Keratinocyte (primary cell): Measurements from ENCODE around the gene LENG8. TPM values are rescaled to one million over a fixed set of nuclear protein-coding genes. Genes with fewer than 3 reads are reported as not detected.

Experiments
- DNase-seq: peaks from one replicate; pipeline ENCODE4 v3.0.0-alpha.2; 2011; ENCODE audit warnings: low read depth, missing footprints, low spot score
- FAIRE-seq: peaks from 2 replicates; lab custom pipeline; 2011; peaks lifted over from hg19 to GRCh38; lab: Jason Lieb, UNC
- H2AFZ ChIP-seq: 2 replicates; pipeline ENCODE4 v1.6.0; 2012; ENCODE audit warnings: low read length, control low read depth, inconsistent platforms; ENCODE audit not compliant: control insufficient read depth
- H3K27ac ChIP-seq: 2 replicates; pipeline ENCODE4 v1.5.1; 2011; ENCODE audit warnings: low read length; ENCODE audit not compliant: control insufficient read depth, insufficient read depth
- H3K27me3 ChIP-seq: 3 replicates; pipeline ENCODE4 v1.6.0; 2011; ENCODE audit warnings: low read length; ENCODE audit not compliant: control insufficient read depth, insufficient read depth; ENCODE audit errors: extremely low read depth
- H3K36me3 ChIP-seq, 2 experiments: 2 replicates in 1 of 2; 3 replicates in 1 of 2; pipeline ENCODE4 v1.5.1; 2011; ENCODE audit warnings: low read length in 2 of 2, mild to moderate bottlenecking in 1 of 2; ENCODE audit not compliant: control insufficient read depth in 2 of 2, insufficient read depth in 2 of 2; ENCODE audit errors: extremely low read depth in 1 of 2
- H3K4me1 ChIP-seq: 3 replicates; pipeline ENCODE4 v1.5.1; 2011; ENCODE audit warnings: low read length; ENCODE audit not compliant: control insufficient read depth, insufficient read depth; ENCODE audit errors: extremely low read depth
- H3K4me2 ChIP-seq: 3 replicates; pipeline ENCODE4 v1.6.0; 2011; ENCODE audit warnings: low read depth, low read length; ENCODE audit not compliant: control insufficient read depth, insufficient read depth; ENCODE audit errors: extremely low read depth
- H3K4me3 ChIP-seq, 3 experiments: fragments of 200-600 bp in 1 of 3; sonication (generic) in 1 of 3; 2 replicates in 2 of 3; 3 replicates in 1 of 3; pipeline ENCODE4 v1.5.1; 2011 to 2016; ENCODE audit warnings: low read length in 3 of 3, mild to moderate bottlenecking in 3 of 3, control low read depth in 2 of 3, inconsistent platforms in 1 of 3, low read depth in 1 of 3, mixed read lengths in 1 of 3, mixed run types in 1 of 3, moderate library complexity in 1 of 3; ENCODE audit not compliant: control insufficient read depth in 2 of 3, insufficient read depth in 2 of 3; ENCODE audit errors: extremely low read depth in 1 of 3
- H3K79me2 ChIP-seq: 2 replicates; pipeline ENCODE4 v1.6.0; 2012; ENCODE audit warnings: low read length; ENCODE audit not compliant: control insufficient read depth, insufficient read depth
- H3K9ac ChIP-seq: 3 replicates; pipeline ENCODE4 v1.6.0; 2011; ENCODE audit warnings: low read length; ENCODE audit not compliant: control insufficient read depth, insufficient read depth; ENCODE audit errors: extremely low read depth
- H3K9me1 ChIP-seq: 3 replicates; pipeline ENCODE4 v1.6.0; 2011; ENCODE audit warnings: low read length; ENCODE audit not compliant: control insufficient read depth, insufficient read depth; ENCODE audit errors: extremely low read depth
- H3K9me3 ChIP-seq: 2 replicates; pipeline ENCODE4 v1.5.1; 2012; ENCODE audit warnings: low read depth, low read length; ENCODE audit not compliant: control insufficient read depth
- H4K20me1 ChIP-seq: 3 replicates; pipeline ENCODE4 v1.6.0; 2011; ENCODE audit warnings: low read length; ENCODE audit not compliant: control insufficient read depth, insufficient read depth; ENCODE audit errors: extremely low read depth
- CTCF ChIP-seq, 3 experiments: IDR thresholded peaks in 1 of 3; conservative IDR thresholded peaks in 1 of 3; optimal IDR thresholded peaks in 1 of 3; 2 replicates in 2 of 3; 3 replicates in 1 of 3; pipeline versions ENCODE3 to v1.5.1; 2011; ENCODE audit warnings: low read length in 3 of 3, mild to moderate bottlenecking in 3 of 3, moderate library complexity in 2 of 3, control low read depth in 1 of 3, inconsistent platforms in 1 of 3; ENCODE audit not compliant: insufficient read depth in 2 of 3; ENCODE audit errors: extremely low read depth in 1 of 3
- EZH2 ChIP-seq: IDR thresholded peaks from one replicate; pipeline ENCODE4 v1.6.1; 2012; ENCODE audit warnings: inconsistent platforms, mild to moderate bottlenecking, low read length, moderate library complexity
- dilution Hi-C: fragments of 300-500 bp; cut with MboI; formaldehyde crosslinking; loops from one replicate; pipeline ENCODE4 v1.7.0; 2020; ENCODE audit warnings: low sequenced_read_pairs; ENCODE audit not compliant: extremely low pct_ligation_motif_present
- polyA plus RNA-seq, 5 experiments: library from polyadenylated mRNA; depleted of rRNA in 3 of 5; stranded (reverse) in 3 of 5; stranded (forward) in 1 of 5; unstranded in 1 of 5; fragments of >200 nt; gene quantifications; 1 replicate in 1 of 5; 2 replicates in 3 of 5; 3 replicates in 1 of 5; pipeline versions ENCODE4 v1.2.1 to v1.2.3, GENCODE V29; 2011 to 2012; ENCODE audit warnings: missing spikeins in 2 of 5, low read depth in 1 of 5, low replicate concordance in 1 of 5

LENG8 gene
- polyA plus RNA-seq, 1 donor (not counting 4 experiments of a cell fraction or from before 2014, with no cell fraction given), result 29.4 TPM

- Histone ChIP-seq H3K4me2 (no peak overlapping the region), H3K4me3 (no peak overlapping the region), H4K20me1 (no peaks in the 10 kb centered on the region), H3K9ac (no peak overlapping the region), H3K36me3 (no peaks in the 10 kb centered on the region), H3K4me1 (no peaks in the 10 kb centered on the region), H3K27ac (no peak overlapping the region), H3K27me3 (peaks cover 56% of the 10 kb centered on the region), H3K79me2 (no peaks in the 10 kb centered on the region), H2AFZ (no peak overlapping the region), H3K9me3 (peaks cover 3% of the 10 kb centered on the region), H3K9me1 (no peaks in the 10 kb centered on the region)
- FAIRE-seq, result no peak
- TF ChIP-seq EZH2 (no peak), CTCF (optimal IDR thresholded peaks at IDR 0.05 in 1 of 3, IDR thresholded peaks at IDR 0.05 in 1 of 3, conservative IDR thresholded peaks at IDR 0.05 in 1 of 3; ENCODE audit: extremely low read depth in 1 of 3, insufficient read depth in 2 of 3, low read length in 3 of 3) (no peak)
- no peak for DNase-seq
- dilution Hi-C loops, result no loop called here
Observed at GRCh38 chr19:54418030-54418929, 30.7 kb upstream of the LENG8 start.

- no peak overlapping the region for H2AFZ ChIP-seq
- no peaks in the 10 kb centered on the region for H3K4me1 ChIP-seq
- no peaks in the 10 kb centered on the region for H3K36me3 ChIP-seq
- H3K79me2 ChIP-seq, result no peaks in the 10 kb centered on the region
- no peak overlapping the region for H3K4me3 ChIP-seq
- peaks cover 56% of the 10 kb centered on the region for H3K27me3 ChIP-seq
- no peak for DNase-seq
- no peaks in the 10 kb centered on the region for H3K9me1 ChIP-seq
- H3K4me2 ChIP-seq, result no peak overlapping the region
- H3K9me3 ChIP-seq, result peaks cover under 1% of the 10 kb centered on the region
- no peak overlapping the region for H3K27ac ChIP-seq
- dilution Hi-C loops, result no loop called here
- no peak for FAIRE-seq
- TF ChIP-seq EZH2 (no peak), CTCF (optimal IDR thresholded peaks at IDR 0.05 in 1 of 3, IDR thresholded peaks at IDR 0.05 in 1 of 3, conservative IDR thresholded peaks at IDR 0.05 in 1 of 3; ENCODE audit: extremely low read depth in 1 of 3, insufficient read depth in 2 of 3, low read length in 3 of 3) (no peak)
- H3K9ac ChIP-seq, result no peak overlapping the region
- no peaks in the 10 kb centered on the region for H4K20me1 ChIP-seq
Observed at GRCh38 chr19:54418930-54419800, 29.8 kb upstream of the LENG8 start.
